HCT116 (cell line): ENCODE results near the gene SHISA6. TPM values are rescaled to one million over a fixed set of nuclear protein-coding genes. Genes with fewer than 3 reads are reported as not detected.

Source experiments
- ATAC-seq: fragments of 200-7000 bp; cut with Tn5 transposase; 2 replicates; pipeline ENCODE4 v1.9.1; 2020; ENCODE audit warnings: mild to moderate bottlenecking, moderate library complexity
- BruUV-seq: library from RNA; stranded (reverse); fragments of 400-500 nt; replicated peaks from 2 replicates; lab custom pipeline; 2021; lab: Mats Ljungman, UMichigan
- CTCF ChIA-PET: fragments of 300-600 bp; sonication (Branson Sonifier 250); formaldehyde crosslinking; loops from one replicate; lab custom pipeline; 2021; ENCODE audit warnings: antibody characterized with exemption; lab: Charles Lee
- POLR2A ChIA-PET: fragments of 300-600, 350-600 bp; sonication (Branson Sonifier 250); formaldehyde crosslinking; loops from one replicate; lab custom pipeline; 2021; ENCODE audit warnings: antibody characterized with exemption; lab: Charles Lee
- RAD21 ChIA-PET, 2 experiments: fragments of 300-600 bp; sonication (Branson Sonifier 250); formaldehyde crosslinking; loops; one replicate each; lab custom pipeline; 2023; ENCODE audit warnings: low total read pairs in 2 of 2; ENCODE audit not compliant: uncharacterized antibody in 2 of 2, unreplicated experiment in 2 of 2, low non-redundant PET in 1 of 2; lab: Charles Lee
- DNase-seq: peaks from one replicate; pipeline ENCODE4 v3.0.0-alpha.2; 2010; ENCODE audit warnings: low read depth, low spot score
- H2AFZ ChIP-seq: fragments of 200-600 bp; shearing (Covaris generic), sonication (generic); 2 replicates; pipeline ENCODE4 v1.6.1; 2017; ENCODE audit warnings: low read depth, mixed run types, mixed read lengths, antibody characterized with exemption, low read length; ENCODE audit not compliant: poor library complexity, severe bottlenecking
- H3K27ac ChIP-seq: 2 replicates; pipeline ENCODE4 v1.5.1; 2012; ENCODE audit warnings: low read depth, low read length
- H3K27me3 ChIP-seq: fragments of 200-600 bp; sonication (generic); 2 replicates; pipeline ENCODE4 v1.6.1; 2016; ENCODE audit warnings: mixed run types, low read length, mixed read lengths; ENCODE audit not compliant: insufficient read depth
- H3K36me3 ChIP-seq, 2 experiments: fragments of 200-500 bp in 1 of 2; fragments of 200-600 bp in 1 of 2; sonication (Bioruptor generic) in 1 of 2; sonication (generic) in 1 of 2; 2 replicates each; pipeline versions ENCODE4 v1.5.1 to v1.6.1; 2014 to 2016; ENCODE audit warnings: low read length in 2 of 2, inconsistent platforms in 1 of 2, mixed read lengths in 1 of 2, mixed run types in 1 of 2; ENCODE audit not compliant: insufficient read depth in 2 of 2, control insufficient read depth in 1 of 2
- H3K4me1 ChIP-seq, 2 experiments: fragments of 200-600 bp in 1 of 2; sonication (generic) in 1 of 2; 2 replicates each; pipeline versions ENCODE4 v1.5.1 to v1.6.1; 2012 to 2017; ENCODE audit warnings: low read length in 2 of 2, inconsistent platforms in 1 of 2, mild to moderate bottlenecking in 1 of 2, mixed read lengths in 1 of 2, mixed run types in 1 of 2, moderate library complexity in 1 of 2; ENCODE audit not compliant: insufficient read depth in 2 of 2, control insufficient read depth in 1 of 2
- H3K4me2 ChIP-seq: fragments of 200-600 bp; sonication (generic); 2 replicates; pipeline ENCODE4 v1.6.1; 2017; ENCODE audit warnings: mixed run types, low read length, mixed read lengths
- H3K4me3 ChIP-seq, 2 experiments: fragments of 200-600 bp in 1 of 2; sonication (generic) in 1 of 2; replicated peaks in 1 of 2; 2 replicates each; pipeline ENCODE4 v1.5.1; 2011 to 2016; ENCODE audit warnings: low read length in 2 of 2, control low read depth in 1 of 2, low read depth in 1 of 2, mild to moderate bottlenecking in 1 of 2, mixed read lengths in 1 of 2, mixed run types in 1 of 2
- H3K79me2 ChIP-seq: fragments of 200-600 bp; sonication (generic); 2 replicates; pipeline ENCODE4 v1.6.1; 2017; ENCODE audit warnings: mild to moderate bottlenecking, mixed run types, low read length, moderate library complexity, mixed read lengths; ENCODE audit not compliant: insufficient read depth
- H3K9ac ChIP-seq: fragments of 200-600 bp; sonication (generic); 2 replicates; pipeline ENCODE4 v1.6.1; 2016; ENCODE audit warnings: low read length, mixed read lengths
- H3K9me2 ChIP-seq: fragments of 200-600 bp; sonication (generic), shearing (Covaris generic); 2 replicates; pipeline ENCODE4 v1.6.1; 2017; ENCODE audit warnings: mixed run types, mild to moderate bottlenecking, moderate library complexity; ENCODE audit not compliant: insufficient read depth
- H3K9me3 ChIP-seq, 2 experiments: fragments of 200-500 bp in 1 of 2; fragments of 200-600 bp in 1 of 2; sonication (Bioruptor generic) in 1 of 2; sonication (generic) in 1 of 2; 2 replicates each; pipeline ENCODE4 v1.6.1; 2014 to 2017; ENCODE audit warnings: low read length in 2 of 2, mixed read lengths in 2 of 2, inconsistent platforms in 1 of 2, low read depth in 1 of 2, mild to moderate bottlenecking in 1 of 2, mixed run types in 1 of 2, moderate library complexity in 1 of 2; ENCODE audit not compliant: control insufficient read depth in 1 of 2, insufficient read depth in 1 of 2
- H4K20me1 ChIP-seq: fragments of 200-600 bp; sonication (generic), shearing (Covaris generic); 2 replicates; pipeline ENCODE4 v1.6.1; 2017; ENCODE audit warnings: mixed run types, mild to moderate bottlenecking, moderate library complexity; ENCODE audit not compliant: insufficient read depth
- CEBPB ChIP-seq: IDR thresholded peaks from 2 replicates; pipeline ENCODE4 v1.6.1; 2012; ENCODE audit warnings: low read depth
- ELF1 ChIP-seq: IDR thresholded peaks from 2 replicates; pipeline ENCODE4 v1.6.1; 2012; ENCODE audit warnings: low read depth, borderline replicate concordance
- EZH2 ChIP-seq: fragments of 200-600 bp; sonication (generic); IDR thresholded peaks from 2 replicates; pipeline ENCODE4 v1.6.1; 2017; ENCODE audit warnings: antibody characterized with exemption, mixed run types
- JUND ChIP-seq: IDR thresholded peaks from 2 replicates; pipeline ENCODE4 v1.6.1; 2012
- POLR2A ChIP-seq: IDR thresholded peaks from 2 replicates; pipeline ENCODE4 v1.7.0; 2011; ENCODE audit warnings: borderline replicate concordance; ENCODE audit not compliant: insufficient read depth, insufficient read length; ENCODE audit errors: extremely low read depth
- POLR2AphosphoS5 ChIP-seq: IDR thresholded peaks from 2 replicates; pipeline ENCODE4 v1.6.1; 2011; ENCODE audit warnings: mild to moderate bottlenecking, low read depth, low read length, moderate library complexity
- RAD21 ChIP-seq: IDR thresholded peaks from 2 replicates; pipeline ENCODE4 v1.6.1; 2012; ENCODE audit warnings: low read depth, mild to moderate bottlenecking
- SP1 ChIP-seq: IDR thresholded peaks from 2 replicates; pipeline ENCODE4 v1.6.1; 2012; ENCODE audit warnings: low read depth
- TCF7L2 ChIP-seq: IDR thresholded peaks from 2 replicates; pipeline ENCODE4 v1.7.0; 2011; ENCODE audit warnings: borderline replicate concordance, inconsistent platforms; ENCODE audit not compliant: insufficient read depth, insufficient read length; ENCODE audit errors: extremely low read depth
- YY1 ChIP-seq: IDR thresholded peaks from 2 replicates; pipeline ENCODE4 v1.6.1; 2011; ENCODE audit warnings: low read length, low read depth, moderate library complexity, mild to moderate bottlenecking; ENCODE audit not compliant: insufficient replicate concordance; ENCODE audit errors: extremely low read depth
- ZNF274 ChIP-seq: fragments of 200-500 bp; sonication (Bioruptor generic); IDR thresholded peaks from 2 replicates; pipeline ENCODE4 v1.6.1; 2014; ENCODE audit warnings: mild to moderate bottlenecking, low read depth, low read length, inconsistent platforms
- intact Hi-C: fragments of 100-400 bp; cut with micrococcal nuclease; formaldehyde crosslinking; loops from 2 replicates; pipeline ENCODE4 v1.10.0; 2022
- total RNA-seq: library from RNA; stranded (reverse); gene quantifications from one replicate; pipeline ENCODE4 v1.2.1, GENCODE V29; 2021; ENCODE audit not compliant: unreplicated experiment
- TF ChIP-seq, protein P1 (sequence below): IDR thresholded peaks from 2 replicates; pipeline ENCODE4 v1.6.1; 2012
- TF ChIP-seq, protein P2 (sequence below): IDR thresholded peaks from 2 replicates; pipeline ENCODE4 v1.6.1; 2012
- TF ChIP-seq, protein P3 (sequence below): IDR thresholded peaks from 2 replicates; pipeline ENCODE4 v1.6.1; 2011; ENCODE audit warnings: mild to moderate bottlenecking, low read length, moderate library complexity; ENCODE audit not compliant: insufficient replicate concordance; ENCODE audit errors: extremely low read depth
- TF ChIP-seq, protein P4 (sequence below), 3 experiments: fragments of 200-600 bp in 1 of 3; sonication (generic) in 1 of 3; IDR thresholded peaks in 2 of 3; conservative IDR thresholded peaks in 1 of 3; 2 replicates each; pipeline ENCODE4 v1.5.1; 2012 to 2017; ENCODE audit warnings: low read depth in 2 of 3, low read length in 2 of 3, antibody characterized with exemption in 1 of 3, borderline replicate concordance in 1 of 3, control low read depth in 1 of 3, mild to moderate bottlenecking in 1 of 3, mixed read lengths in 1 of 3, mixed run types in 1 of 3, moderate library complexity in 1 of 3; ENCODE audit not compliant: insufficient read depth in 1 of 3

Gene SHISA6
- total RNA-seq, 1 experiment from 2014 or later: not detected

DNA sequence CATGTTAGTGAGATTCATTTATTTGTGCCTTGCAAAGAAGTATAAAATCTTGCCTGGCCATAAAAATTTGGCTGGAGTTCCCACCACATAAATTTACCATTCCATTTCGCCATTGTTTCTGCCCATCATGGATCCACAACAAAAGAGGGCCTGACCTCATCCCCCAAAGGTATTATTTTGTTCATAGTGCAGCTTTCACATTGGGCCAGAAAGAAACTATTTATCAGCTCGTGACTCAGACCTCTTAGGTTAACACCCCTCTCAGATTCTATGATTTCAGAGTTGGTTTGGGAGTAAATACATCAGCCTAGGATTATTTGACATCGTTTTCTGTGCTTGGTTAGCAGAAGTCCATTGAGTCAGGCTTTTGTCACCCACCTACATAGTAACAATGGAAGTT lies 108.1 kb downstream of the SHISA6 start:
- H3K9me2 ChIP-seq: no peaks in the 10 kb centered on the region
- H3K27ac ChIP-seq: no peak overlapping the region
- peaks cover 3 to 25% of the 10 kb centered on the region in 2 experiments; a peak in 2 of 4 replicates for H3K9me3 ChIP-seq
- no peaks in the 10 kb centered on the region for H3K36me3 ChIP-seq
- no peak overlapping the region for H2AFZ ChIP-seq
- no peaks in the 10 kb centered on the region for H3K27me3 ChIP-seq
- TF ChIP-seq RAD21: no peak
- TF ChIP-seq POLR2A: no peak
- TF ChIP-seq, protein P1, sequence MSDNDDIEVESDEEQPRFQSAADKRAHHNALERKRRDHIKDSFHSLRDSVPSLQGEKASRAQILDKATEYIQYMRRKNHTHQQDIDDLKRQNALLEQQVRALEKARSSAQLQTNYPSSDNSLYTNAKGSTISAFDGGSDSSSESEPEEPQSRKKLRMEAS: no peak
- TF ChIP-seq TCF7L2: no peak
- TF ChIP-seq ELF1: no peak
- TF ChIP-seq POLR2AphosphoS5: no peak
- no peak for TF ChIP-seq ZNF274
- no peak for TF ChIP-seq JUND
- ChIA-PET CTCF (no interaction called here), RAD21 (no interaction called here), POLR2A (no interaction called here)
- H3K79me2 ChIP-seq: no peaks in the 10 kb centered on the region
- no peaks in the 10 kb centered on the region for H3K4me1 ChIP-seq
- no peak for DNase-seq
- no peak overlapping the region for H3K4me2 ChIP-seq
- intact Hi-C loops: no loop called here
- no TSS peak for BruUV-seq
- no peak overlapping the region for H3K9ac ChIP-seq
- no peak for ATAC-seq
- H4K20me1 ChIP-seq: no peaks in the 10 kb centered on the region
- no peak overlapping the region for H3K4me3 ChIP-seq

DNA sequence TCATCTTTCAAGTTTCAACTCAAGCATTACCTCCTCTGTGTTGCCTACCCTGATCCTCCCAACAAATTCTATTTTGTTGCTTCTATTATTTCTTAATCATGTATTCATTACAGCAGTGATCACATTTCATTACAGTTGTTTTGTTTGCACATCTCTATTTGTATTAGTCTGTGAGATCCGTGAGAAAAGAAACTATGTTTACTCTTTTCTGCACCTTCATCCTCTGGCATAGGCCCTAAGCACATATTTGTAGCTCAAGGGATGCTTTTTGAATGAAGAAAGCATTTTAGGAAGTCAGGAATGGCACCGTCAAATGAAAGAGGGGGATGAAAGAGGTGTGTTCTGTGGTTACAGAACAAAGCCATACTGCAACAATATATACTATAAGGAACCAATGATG lies 110.5 kb downstream of the SHISA6 start:
- Histone ChIP-seq H3K36me3 (no peaks in the 10 kb centered on the region), H3K4me2 (no peak overlapping the region), H3K79me2 (no peaks in the 10 kb centered on the region), H3K4me3 (no peak overlapping the region), H4K20me1 (no peaks in the 10 kb centered on the region), H3K4me1 (no peaks in the 10 kb centered on the region), H3K9me2 (no peaks in the 10 kb centered on the region), H3K27ac (no peak overlapping the region), H3K27me3 (no peaks in the 10 kb centered on the region), H3K9me3 (peaks cover 3 to 35% of the 10 kb centered on the region in 2 experiments; a peak in 2 of 4 replicates), H2AFZ (no peak overlapping the region), H3K9ac (no peak overlapping the region)
- ChIA-PET RAD21 (no interaction called here), POLR2A (no interaction called here), CTCF (no interaction called here)
- TF ChIP-seq, protein P2, sequence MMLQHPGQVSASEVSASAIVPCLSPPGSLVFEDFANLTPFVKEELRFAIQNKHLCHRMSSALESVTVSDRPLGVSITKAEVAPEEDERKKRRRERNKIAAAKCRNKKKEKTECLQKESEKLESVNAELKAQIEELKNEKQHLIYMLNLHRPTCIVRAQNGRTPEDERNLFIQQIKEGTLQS: no peak
- TF ChIP-seq, protein P3, sequence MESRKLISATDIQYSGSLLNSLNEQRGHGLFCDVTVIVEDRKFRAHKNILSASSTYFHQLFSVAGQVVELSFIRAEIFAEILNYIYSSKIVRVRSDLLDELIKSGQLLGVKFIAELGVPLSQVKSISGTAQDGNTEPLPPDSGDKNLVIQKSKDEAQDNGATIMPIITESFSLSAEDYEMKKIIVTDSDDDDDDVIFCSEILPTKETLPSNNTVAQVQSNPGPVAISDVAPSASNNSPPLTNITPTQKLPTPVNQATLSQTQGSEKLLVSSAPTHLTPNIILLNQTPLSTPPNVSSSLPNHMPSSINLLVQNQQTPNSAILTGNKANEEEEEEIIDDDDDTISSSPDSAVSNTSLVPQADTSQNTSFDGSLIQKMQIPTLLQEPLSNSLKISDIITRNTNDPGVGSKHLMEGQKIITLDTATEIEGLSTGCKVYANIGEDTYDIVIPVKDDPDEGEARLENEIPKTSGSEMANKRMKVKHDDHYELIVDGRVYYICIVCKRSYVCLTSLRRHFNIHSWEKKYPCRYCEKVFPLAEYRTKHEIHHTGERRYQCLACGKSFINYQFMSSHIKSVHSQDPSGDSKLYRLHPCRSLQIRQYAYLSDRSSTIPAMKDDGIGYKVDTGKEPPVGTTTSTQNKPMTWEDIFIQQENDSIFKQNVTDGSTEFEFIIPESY: no peak
- TF ChIP-seq ELF1 (no peak), CEBPB (no peak), POLR2AphosphoS5 (no peak), TCF7L2 (no peak), SP1 (no peak), YY1 (no peak), JUND (no peak), POLR2A (no peak), EZH2 (no peak), RAD21 (no peak)
- TF ChIP-seq, protein P4, sequence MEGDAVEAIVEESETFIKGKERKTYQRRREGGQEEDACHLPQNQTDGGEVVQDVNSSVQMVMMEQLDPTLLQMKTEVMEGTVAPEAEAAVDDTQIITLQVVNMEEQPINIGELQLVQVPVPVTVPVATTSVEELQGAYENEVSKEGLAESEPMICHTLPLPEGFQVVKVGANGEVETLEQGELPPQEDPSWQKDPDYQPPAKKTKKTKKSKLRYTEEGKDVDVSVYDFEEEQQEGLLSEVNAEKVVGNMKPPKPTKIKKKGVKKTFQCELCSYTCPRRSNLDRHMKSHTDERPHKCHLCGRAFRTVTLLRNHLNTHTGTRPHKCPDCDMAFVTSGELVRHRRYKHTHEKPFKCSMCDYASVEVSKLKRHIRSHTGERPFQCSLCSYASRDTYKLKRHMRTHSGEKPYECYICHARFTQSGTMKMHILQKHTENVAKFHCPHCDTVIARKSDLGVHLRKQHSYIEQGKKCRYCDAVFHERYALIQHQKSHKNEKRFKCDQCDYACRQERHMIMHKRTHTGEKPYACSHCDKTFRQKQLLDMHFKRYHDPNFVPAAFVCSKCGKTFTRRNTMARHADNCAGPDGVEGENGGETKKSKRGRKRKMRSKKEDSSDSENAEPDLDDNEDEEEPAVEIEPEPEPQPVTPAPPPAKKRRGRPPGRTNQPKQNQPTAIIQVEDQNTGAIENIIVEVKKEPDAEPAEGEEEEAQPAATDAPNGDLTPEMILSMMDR (IDR thresholded peaks at IDR 0.05 in 2 of 3, conservative IDR thresholded peaks at IDR 0.05 in 1 of 3; ENCODE audit: borderline replicate concordance in 1 of 3, insufficient read depth in 1 of 3, low read depth in 2 of 3, low read length in 2 of 3): no peak
- TF ChIP-seq, protein P1: no peak
- intact Hi-C loops: no loop called here
- no peak for DNase-seq
- ATAC-seq: no peak
- BruUV-seq: no TSS peak
